IgD-negative memory B cell (primary cell): ENCODE data around the gene MED23. TPM values are rescaled to one million over a fixed set of nuclear protein-coding genes. Genes with fewer than 3 reads are reported as not detected.

ENCODE experiments used
- H3K27ac Mint-ChIP-seq, 3 donors: one replicate each; pipeline ENCODE4 v1.8.0; 2020 to 2022; ENCODE audit warnings: mild to moderate bottlenecking in 3 of 3, mixed read lengths in 3 of 3, moderate library complexity in 1 of 3
- H3K27me3 Mint-ChIP-seq: one replicate; pipeline ENCODE4 v1.8.0; 2021; ENCODE audit warnings: mixed read lengths
- H3K36me3 Mint-ChIP-seq: one replicate; pipeline ENCODE4 v1.8.0; 2020; ENCODE audit warnings: mild to moderate bottlenecking, mixed read lengths
- H3K4me1 Mint-ChIP-seq, 3 donors: one replicate each; pipeline ENCODE4 v1.8.0; 2020 to 2022; ENCODE audit warnings: mixed read lengths in 3 of 3, mild to moderate bottlenecking in 1 of 3
- H3K4me3 Mint-ChIP-seq, 4 donors: one replicate each; pipeline ENCODE4 v1.8.0; 2020 to 2022; ENCODE audit warnings: mild to moderate bottlenecking in 4 of 4, mixed read lengths in 4 of 4, moderate library complexity in 3 of 4
- H3K9me3 Mint-ChIP-seq, 3 donors: one replicate each; pipeline ENCODE4 v1.8.0; 2020 to 2021; ENCODE audit warnings: mixed read lengths in 3 of 3, mild to moderate bottlenecking in 1 of 3
- polyA plus RNA-seq: library from polyadenylated mRNA; unstranded; fragments of 300-500 nt; fragmentation: Illumina TruSeq; gene quantifications from one replicate; pipeline ENCODE4 v1.2.3, GENCODE V29; 2021

Gene MED23
- polyA plus RNA-seq, 1 donor from 2014 or later, result 12.8 TPM

- H3K27me3 Mint-ChIP-seq, result peaks cover 1% of the 10 kb centered on the region
- no peak overlapping the region for H3K27ac Mint-ChIP-seq
- peaks cover 0 to 8% (median 2%) of the 10 kb centered on the region in 3 donors for H3K9me3 Mint-ChIP-seq
- H3K4me3 Mint-ChIP-seq, result no peak overlapping the region
- peaks cover 0 to 3% (median 0%) of the 10 kb centered on the region in 3 donors for H3K4me1 Mint-ChIP-seq
- H3K36me3 Mint-ChIP-seq, result no peaks in the 10 kb centered on the region
Measured at GRCh38 chr6:131524695-131525336, 103.2 kb downstream of the MED23 start.

- H3K4me3 Mint-ChIP-seq, result no peak overlapping the region
- peaks cover 1% of the 10 kb centered on the region for H3K27me3 Mint-ChIP-seq
- H3K36me3 Mint-ChIP-seq, result no peaks in the 10 kb centered on the region
- peaks cover 0 to 3% (median 0%) of the 10 kb centered on the region in 3 donors for H3K4me1 Mint-ChIP-seq
- H3K27ac Mint-ChIP-seq, result no peak overlapping the region
- H3K9me3 Mint-ChIP-seq, result peaks cover 0 to 8% (median 2%) of the 10 kb centered on the region in 3 donors
Measured at GRCh38 chr6:131523988-131524673, 103.9 kb downstream of the MED23 start.

Other genes with a start within 250 kb of the MED23 start
- not detected for gene ARG1, start 55.0 kb downstream of the MED23 start, polyA plus RNA-seq
- gene ENPP3, start 9.1 kb upstream of the MED23 start, polyA plus RNA-seq, result not detected
- not detected for gene OR2A4, start 73.2 kb upstream of the MED23 start, polyA plus RNA-seq
- gene CTAGE9, start 82.8 kb upstream of the MED23 start, polyA plus RNA-seq, result not detected
- gene ENPP1, start 179.8 kb upstream of the MED23 start, polyA plus RNA-seq, result 0.34 TPM